H1 (cell line): ENCODE results near the gene KRABD2.
A peak's percentile ranks its signal among the peaks of the same experiment; 100 is the strongest.

Experiments
- CTCF ChIA-PET: fragments of 300-600 bp; sonication (Branson Sonifier 250); formaldehyde crosslinking; loops from one replicate; lab custom pipeline; 2021; ENCODE audit not compliant: partially characterized antibody; lab: Charles Lee
- POLR2A ChIA-PET: fragments of 300-600 bp; sonication (Branson Sonifier 250); formaldehyde crosslinking; loops from one replicate; lab custom pipeline; 2021; ENCODE audit warnings: inconsistent platforms; ENCODE audit not compliant: partially characterized antibody; lab: Charles Lee
- DNase-seq, 2 experiments: peaks; one replicate each; pipeline versions ENCODE4 v3.0.0 to v3.0.0-alpha.2; 2010 to 2022; ENCODE audit warnings: low spot score in 2 of 2, low read depth in 1 of 2, mixed read lengths in 1 of 2
- FAIRE-seq: peaks from 2 replicates; lab custom pipeline; 2011; peaks lifted over from hg19 to GRCh38; lab: Jason Lieb, UNC
- H2AFZ ChIP-seq: 2 replicates; pipeline ENCODE4 v1.8.1; 2012; ENCODE audit warnings: low read length, inconsistent platforms
- H2AK5ac ChIP-seq: 2 replicates; pipeline ENCODE4 v1.6.1; 2013; ENCODE audit warnings: low read depth, low read length
- H2BK120ac ChIP-seq: replicated peaks from 2 replicates; pipeline ENCODE3; 2013; ENCODE audit warnings: low read depth, low read length, inconsistent platforms
- H2BK12ac ChIP-seq: 2 replicates; pipeline ENCODE4 v1.6.1; 2013; ENCODE audit warnings: low read depth, low read length
- H2BK15ac ChIP-seq: 2 replicates; pipeline ENCODE4 v1.6.1; 2013; ENCODE audit warnings: low read length
- H2BK20ac ChIP-seq: 2 replicates; pipeline ENCODE4 v1.6.1; 2013; ENCODE audit warnings: low read length
- H2BK5ac ChIP-seq: 2 replicates; pipeline ENCODE4 v1.6.1; 2013; ENCODE audit warnings: low read depth, low read length
- H3K14ac ChIP-seq: 2 replicates; pipeline ENCODE4 v1.6.1; 2013; ENCODE audit warnings: inconsistent platforms; ENCODE audit not compliant: insufficient read length
- H3K18ac ChIP-seq: 2 replicates; pipeline ENCODE4 v1.6.1; 2013; ENCODE audit warnings: low read length; ENCODE audit errors: extremely low read depth
- H3K23ac ChIP-seq: 2 replicates; pipeline ENCODE4 v1.6.1; 2013; ENCODE audit warnings: inconsistent platforms; ENCODE audit not compliant: insufficient read length
- H3K23me2 ChIP-seq: 2 replicates; pipeline ENCODE4 v1.6.1; 2013; ENCODE audit warnings: low read depth, low read length
- H3K27ac ChIP-seq: 2 replicates; pipeline ENCODE4 v1.6.1; 2011; ENCODE audit warnings: low read depth, low read length, inconsistent platforms
- H3K27me3 ChIP-seq, 4 experiments: replicated peaks in 1 of 4; 1 replicate in 1 of 4; 2 replicates in 3 of 4; pipeline versions ENCODE4 v1.6.1 to v1.8.1; 2011 to 2013; ENCODE audit warnings: low read length in 3 of 4, mild to moderate bottlenecking in 3 of 4, inconsistent platforms in 2 of 4, mixed read lengths in 2 of 4, moderate library complexity in 1 of 4; ENCODE audit not compliant: control insufficient read depth in 3 of 4, insufficient read depth in 3 of 4; ENCODE audit errors: extremely low read depth in 1 of 4
- H3K36me3 ChIP-seq, 4 experiments: 2 replicates each; pipeline versions ENCODE4 v1.6.1 to v1.8.1; 2011 to 2013; ENCODE audit warnings: mild to moderate bottlenecking in 4 of 4, low read length in 3 of 4, moderate library complexity in 2 of 4, control low read depth in 1 of 4, inconsistent platforms in 1 of 4; ENCODE audit not compliant: insufficient read depth in 4 of 4, control insufficient read depth in 2 of 4
- H3K4ac ChIP-seq: replicated peaks from 2 replicates; pipeline ENCODE3; 2013; ENCODE audit warnings: low read length, low read depth, mixed read lengths, inconsistent platforms; ENCODE audit not compliant: insufficient read length
- H3K4me1 ChIP-seq, 4 experiments: replicated peaks in 1 of 4; 1 replicate in 1 of 4; 2 replicates in 3 of 4; pipeline versions ENCODE4 v1.6.1 to v1.8.1; 2011 to 2013; ENCODE audit warnings: low read length in 3 of 4, inconsistent platforms in 2 of 4, mixed read lengths in 1 of 4; ENCODE audit not compliant: insufficient read depth in 4 of 4, control insufficient read depth in 3 of 4
- H3K4me2 ChIP-seq, 2 experiments: 2 replicates each; pipeline versions ENCODE4 v1.6.1 to v1.8.1; 2011 to 2013; ENCODE audit warnings: low read depth in 2 of 2, low read length in 2 of 2, control low read depth in 1 of 2, inconsistent platforms in 1 of 2, mild to moderate bottlenecking in 1 of 2; ENCODE audit not compliant: insufficient read depth in 1 of 2
- H3K4me3 ChIP-seq, 4 experiments: fragments of 200-600, 300-600 bp in 1 of 4; sonication (generic), shearing (Covaris generic), sonication (Bioruptor Twin) in 1 of 4; 2 replicates each; pipeline versions ENCODE4 v1.5.1 to v1.8.1; 2011 to 2016; ENCODE audit warnings: low read length in 4 of 4, low read depth in 3 of 4, control low read depth in 2 of 4, inconsistent platforms in 2 of 4, mild to moderate bottlenecking in 2 of 4, mixed read lengths in 1 of 4, moderate library complexity in 1 of 4; ENCODE audit not compliant: insufficient read depth in 2 of 4; ENCODE audit errors: extremely low read depth in 1 of 4
- H3K56ac ChIP-seq: replicated peaks from 2 replicates; pipeline ENCODE3; 2013; ENCODE audit warnings: low read depth, mild to moderate bottlenecking, mixed read lengths, low read length, inconsistent platforms; ENCODE audit not compliant: insufficient read length
- H3K79me1 ChIP-seq: 2 replicates; pipeline ENCODE4 v1.6.1; 2013; ENCODE audit warnings: low read depth, low read length, control low read depth
- H3K79me2 ChIP-seq, 2 experiments: 2 replicates each; pipeline versions ENCODE4 v1.6.1 to v1.8.1; 2012 to 2013; ENCODE audit warnings: low read length in 2 of 2, mild to moderate bottlenecking in 2 of 2, inconsistent platforms in 1 of 2; ENCODE audit not compliant: insufficient read depth in 2 of 2, control insufficient read depth in 1 of 2
- H3K9ac ChIP-seq, 4 experiments: replicated peaks in 1 of 4; 1 replicate in 1 of 4; 2 replicates in 3 of 4; pipeline versions ENCODE4 v1.6.1 to v1.8.1; 2011 to 2013; ENCODE audit warnings: low read depth in 3 of 4, low read length in 3 of 4, control low read depth in 2 of 4, mild to moderate bottlenecking in 2 of 4, moderate library complexity in 2 of 4, inconsistent platforms in 1 of 4; ENCODE audit errors: extremely low read depth in 1 of 4
- H3K9me3 ChIP-seq, 2 experiments: 2 replicates each; pipeline versions ENCODE4 v1.6.1 to v1.8.1; 2012 to 2013; ENCODE audit warnings: mild to moderate bottlenecking in 2 of 2, moderate library complexity in 2 of 2, control low read depth in 1 of 2, inconsistent platforms in 1 of 2, low read depth in 1 of 2, low read length in 1 of 2, mixed read lengths in 1 of 2; ENCODE audit not compliant: insufficient read depth in 2 of 2
- H4K20me1 ChIP-seq, 2 experiments: replicated peaks in 1 of 2; 2 replicates each; pipeline versions ENCODE3 to v1.8.1; 2011 to 2013; ENCODE audit warnings: inconsistent platforms in 2 of 2, low read length in 2 of 2, mild to moderate bottlenecking in 1 of 2; ENCODE audit not compliant: insufficient read depth in 2 of 2, control insufficient read depth in 1 of 2
- H4K5ac ChIP-seq: 2 replicates; pipeline ENCODE4 v1.6.1; 2013; ENCODE audit warnings: low read length, low read depth, mixed read lengths, inconsistent platforms; ENCODE audit not compliant: insufficient read length
- H4K8ac ChIP-seq: 2 replicates; pipeline ENCODE4 v1.8.0; 2013; ENCODE audit warnings: mild to moderate bottlenecking, moderate library complexity, low read length, inconsistent platforms; ENCODE audit not compliant: insufficient read depth; ENCODE audit errors: extremely low read depth
- H4K91ac ChIP-seq: replicated peaks from 2 replicates; pipeline ENCODE3; 2013; ENCODE audit warnings: low read length, mixed read lengths, inconsistent platforms; ENCODE audit not compliant: insufficient read length
- CBX8 ChIP-seq: fragments of 300-800, 300-1000 bp; sonication (generic); IDR thresholded peaks from 2 replicates; pipeline ENCODE4 v1.7.1; 2016; ENCODE audit warnings: low read depth, low read length, borderline replicate concordance
- CHD1 ChIP-seq: IDR thresholded peaks from 2 replicates; pipeline ENCODE4 v1.6.1; 2012; ENCODE audit warnings: low read depth, low read length, improper control_type of control experiment
- EGR1 ChIP-seq: IDR thresholded peaks from 2 replicates; pipeline ENCODE4 v1.6.1; 2011; ENCODE audit warnings: low read depth, low read length, borderline replicate concordance
- EZH2 ChIP-seq: fragments of 200-600 bp; sonication (generic); IDR thresholded peaks from 2 replicates; pipeline ENCODE4 v1.7.1; 2012; ENCODE audit warnings: low read depth, mild to moderate bottlenecking, moderate library complexity, low read length, inconsistent platforms; ENCODE audit not compliant: severe bottlenecking
- PHF8 ChIP-seq: fragments of 200-600 bp; sonication (generic); conservative IDR thresholded peaks from 2 replicates; pipeline ENCODE4 v1.7.1; 2012; ENCODE audit warnings: low read depth, mild to moderate bottlenecking, inconsistent platforms, low read length, moderate library complexity
- RBBP5 ChIP-seq: IDR thresholded peaks from 2 replicates; pipeline ENCODE4 v1.7.1; 2012; ENCODE audit warnings: low read depth, mild to moderate bottlenecking, inconsistent platforms, low read length, moderate library complexity, borderline replicate concordance
- RNF2 ChIP-seq: fragments of 200-900, 300-1000 bp; sonication (generic); IDR thresholded peaks from 2 replicates; pipeline ENCODE4 v1.7.1; 2016; ENCODE audit warnings: borderline replicate concordance, low read depth, mild to moderate bottlenecking, antibody characterized with exemption, low read length; ENCODE audit not compliant: poor library complexity, severe bottlenecking; ENCODE audit errors: missing control alignments
- RXRA ChIP-seq: IDR thresholded peaks from 2 replicates; pipeline ENCODE4 v1.6.1; 2011; ENCODE audit warnings: low read depth, mild to moderate bottlenecking, low read length, moderate library complexity; ENCODE audit not compliant: insufficient read depth
- SRF ChIP-seq: IDR thresholded peaks from 2 replicates; pipeline ENCODE4 v1.6.1; 2011; ENCODE audit warnings: mild to moderate bottlenecking, low read depth, low read length, moderate library complexity
- SUZ12 ChIP-seq: fragments of 200-600 bp; sonication (generic); IDR thresholded peaks from 2 replicates; pipeline ENCODE4 v1.6.1; 2012; ENCODE audit warnings: mild to moderate bottlenecking, inconsistent platforms, low read length, moderate library complexity, mixed read lengths
- USF2 ChIP-seq: IDR thresholded peaks from 2 replicates; pipeline ENCODE4 v1.6.1; 2011; ENCODE audit warnings: low read length, improper control_type of control experiment
- ZNF274 ChIP-seq: IDR thresholded peaks from 2 replicates; pipeline ENCODE4 v1.7.0; 2012; ENCODE audit warnings: low read length, borderline replicate concordance; ENCODE audit errors: extremely low read depth
- WGBS, 2 experiments: shearing (Covaris generic) in 1 of 2; methylation state at CpG; one replicate each; pipeline versions ENCODE4 v1.1.6 to v1.1.7; 2013 to 2015; ENCODE audit warnings: low lambda C conversion rate in 2 of 2, mixed read lengths in 2 of 2, inconsistent platforms in 1 of 2, low coverage in 1 of 2, missing lambda C conversion rate in 1 of 2; ENCODE audit not compliant: insufficient replicate concordance in 2 of 2, insufficient coverage in 1 of 2, insufficient read length in 1 of 2; ENCODE audit errors: extremely low coverage in 1 of 2, missing lambda C conversion rate in 1 of 2; 5-methylcytosine and 5-hydroxymethylcytosine counted together

The KRABD2 gene

GRCh38 chr17:8339540-8339939, 37.0 kb downstream of the KRABD2 start, which contains the start of gene ODF4:
Gene ODF4 (plus strand): TSS chr17:8339840. CDS start chr17:8340052, 212 bp downstream.
- peak within 1 kb of the TSS; percentile 47; the same call in 1 of the 2 replicates for H2BK15ac ChIP-seq
- H2AK5ac ChIP-seq: no peak within 1 kb of the TSS
- no peak within 1 kb of the TSS for H2BK120ac ChIP-seq
- FAIRE-seq: no peak
- peak within 1 kb of the TSS; percentile 29; the same call in 1 of the 2 replicates for H2BK12ac ChIP-seq
- H3K18ac ChIP-seq: no peak within 1 kb of the TSS
- no peak within 1 kb of the TSS for H3K27ac ChIP-seq
- H2BK5ac ChIP-seq: no peak within 1 kb of the TSS
- no peaks in the 10 kb centered on the region for H3K79me1 ChIP-seq
- H2AFZ ChIP-seq: peak within 1 kb of the TSS; percentile 94
- peak within 1 kb of the TSS; percentile 97 for H2BK20ac ChIP-seq
- no peaks in the 10 kb centered on the region for H3K36me3 ChIP-seq
- H3K23ac ChIP-seq: no peak within 1 kb of the TSS
- no peak within 1 kb of the TSS for H3K4me3 ChIP-seq
- H3K79me2 ChIP-seq: no peaks in the 10 kb centered on the region
- no peaks in the 10 kb centered on the region for H4K20me1 ChIP-seq
- no peak for DNase-seq
- no peak within 1 kb of the TSS; a peak in 1 of 7 replicates for H3K9ac ChIP-seq
- no peaks in the 10 kb centered on the region for H3K23me2 ChIP-seq
- no peaks in the 10 kb centered on the region for H3K27me3 ChIP-seq
- peak within 1 kb of the TSS; percentile 4 for H4K91ac ChIP-seq
- H3K56ac ChIP-seq: no peak within 1 kb of the TSS
- H3K14ac ChIP-seq: no peak within 1 kb of the TSS
- H4K5ac ChIP-seq: no peak within 1 kb of the TSS
- peaks cover 2 to 10% (median 5%) of the 10 kb centered on the region in 4 experiments; a peak in 6 of 7 replicates for H3K4me1 ChIP-seq
- 100% methylated on average over 1 of the region's 2 CpGs; no CpG with 5 or more reads in 1 of the 2 experiments for WGBS, 2 experiments
- ChIA-PET POLR2A (interaction anchor here (1.0 to 8.4 kb wide), 6 partner anchors 12 to 113 kb away, joined by 3 to 66 read pairs (median 9); partner anchors contain the start of genes KRABD2, RANGRF and RPL26), CTCF (interaction anchor here (1.1 to 7.7 kb wide), 2 partner anchors 12 to 180 kb away, joined by 3 to 56 read pairs; no protein-coding TSS in a partner anchor)
- H3K9me3 ChIP-seq: no peaks in the 10 kb centered on the region
- 0 out of 4 replicates have a peak within 1 kb of the TSS, but pooled peaks of 1 of the 2 experiments have one; percentile 28 for H3K4me2 ChIP-seq
- H4K8ac ChIP-seq: no peak within 1 kb of the TSS
- H3K4ac ChIP-seq: no peak within 1 kb of the TSS
- TF ChIP-seq CBX8 (no peak), CHD1 (no peak), RBBP5 (no peak), SUZ12 (no peak), EZH2 (no peak), ZNF274 (no peak), SRF (no peak), EGR1 (no peak), RXRA (no peak), RNF2 (no peak), USF2 (no peak), PHF8 (no peak)
